Measurements from ENCODE around the gene SEMA6D. TPM values are rescaled to one million over a fixed set of nuclear protein-coding genes. Genes with fewer than 3 reads are reported as not detected.

SEMA6D gene
- total RNA-seq (2021; ENCODE audit: unreplicated experiment) (0.03 TPM), Bru-seq, nascent RNA (percentile 9 among the genes with signal in this experiment), BruChase-seq, experiment 1, labeled RNA remaining after a 2-hour chase (percentile 7 among the genes with signal in this experiment), BruChase-seq, experiment 2, labeled RNA remaining after a 6-hour chase (percentile 5 among the genes with signal in this experiment)
- polyA plus RNA-seq (2012; ENCODE audit: insufficient read length), result not detected
- long read RNA-seq, result 0 reads

DNA sequence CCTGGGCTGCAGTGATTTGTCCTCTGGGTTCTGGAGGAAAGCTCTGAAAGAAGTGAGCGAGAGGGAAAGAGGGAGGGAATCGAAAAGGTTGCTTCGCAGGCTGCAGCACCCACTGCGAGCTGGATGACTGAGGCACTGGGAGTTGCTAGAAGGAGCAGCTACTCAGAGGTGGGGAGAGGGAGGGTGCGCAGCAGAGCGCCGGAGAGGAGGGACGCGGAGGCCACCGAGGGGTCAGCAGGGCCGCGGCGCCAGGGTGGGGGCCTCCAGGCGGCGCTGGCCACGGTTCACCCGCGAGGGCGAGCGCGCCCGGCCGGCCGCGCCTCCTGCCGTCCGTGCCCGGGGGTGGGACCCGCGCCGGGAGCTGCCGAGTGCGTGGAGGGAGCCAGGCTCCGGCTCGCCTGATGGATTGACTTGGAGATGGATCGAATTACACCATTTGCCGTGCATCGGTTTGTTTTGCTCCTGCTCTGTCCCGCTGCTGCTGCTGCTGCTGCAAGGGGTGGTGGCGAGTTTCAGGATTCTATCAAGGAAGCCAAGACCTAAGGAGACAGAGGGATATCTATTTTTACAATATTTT is at the start of gene SEMA6D:
Gene SEMA6D, plus strand, starts transcription at position 470 of the 577 bp plus-strand sequence. CDS start 42,294 bp downstream, outside the sequence.
- Histone ChIP-seq H3K36me3 (ENCODE audit: control insufficient read depth, insufficient read depth, low read length) (no peaks in the 10 kb centered on the region), H3K4me1 (ENCODE audit: control insufficient read depth, insufficient read depth, low read length) (no peaks in the 10 kb centered on the region), H3K27ac (ENCODE audit: low read length) (no peak within 1 kb of the TSS), H3K4me3 (ENCODE audit: low read depth in 2 of 2, low read length in 2 of 2) (peak within 1 kb of the TSS; percentile 34 to 40), H3K27me3 (ENCODE audit: control insufficient read depth, insufficient read depth, low read length) (peaks cover 20% of the 10 kb centered on the region), H3K9me3 (ENCODE audit: control insufficient read depth, insufficient read depth, low read depth, low read length) (no peaks in the 10 kb centered on the region)
- TF ChIP-seq CTCF (IDR thresholded peaks at IDR 0.05), result peak; percentile 44
- no peak for TF ChIP-seq SIN3A (IDR thresholded peaks at IDR 0.05; ENCODE audit: borderline replicate concordance, insufficient read depth, low read depth, low read length)
- DNase-seq (ENCODE audit: low read depth, low spot score), result no peak
- no TSS peak for BruUV-seq (replicated peaks)
- intact Hi-C loops (cut with micrococcal nuclease; ENCODE audit: unreplicated experiment), result loop anchor here (10.0 kb wide), 1 partner anchor 268 kb away; no protein-coding TSS in a partner anchor
- in situ Hi-C loops (cut with HindIII; ENCODE audit: low pct_unique_long_range_greater_than_20kb, low sequenced_read_pairs), result no loop called here
- POLR2A ChIA-PET, result interaction anchor here (0.6 to 0.7 kb wide), 2 partner anchors 100 to 509 kb away, joined by 3 to 4 read pairs; no protein-coding TSS in a partner anchor
- CTCF ChIA-PET, result no interaction called here
- ATAC-seq, result peak; percentile 82

- Histone ChIP-seq H3K36me3 (ENCODE audit: control insufficient read depth, insufficient read depth, low read length) (no peaks in the 10 kb centered on the region; the same call in 1 of the 2 replicates), H3K4me3 (ENCODE audit: low read depth in 2 of 2, low read length in 2 of 2) (no peak overlapping the region), H3K4me1 (ENCODE audit: control insufficient read depth, insufficient read depth, low read length) (no peaks in the 10 kb centered on the region), H3K27me3 (ENCODE audit: control insufficient read depth, insufficient read depth, low read length) (no peaks in the 10 kb centered on the region; the same call in 1 of the 2 replicates), H3K9me3 (ENCODE audit: control insufficient read depth, insufficient read depth, low read depth, low read length) (no peaks in the 10 kb centered on the region), H3K27ac (ENCODE audit: low read length) (no peak overlapping the region)
- TF ChIP-seq, protein P1, sequence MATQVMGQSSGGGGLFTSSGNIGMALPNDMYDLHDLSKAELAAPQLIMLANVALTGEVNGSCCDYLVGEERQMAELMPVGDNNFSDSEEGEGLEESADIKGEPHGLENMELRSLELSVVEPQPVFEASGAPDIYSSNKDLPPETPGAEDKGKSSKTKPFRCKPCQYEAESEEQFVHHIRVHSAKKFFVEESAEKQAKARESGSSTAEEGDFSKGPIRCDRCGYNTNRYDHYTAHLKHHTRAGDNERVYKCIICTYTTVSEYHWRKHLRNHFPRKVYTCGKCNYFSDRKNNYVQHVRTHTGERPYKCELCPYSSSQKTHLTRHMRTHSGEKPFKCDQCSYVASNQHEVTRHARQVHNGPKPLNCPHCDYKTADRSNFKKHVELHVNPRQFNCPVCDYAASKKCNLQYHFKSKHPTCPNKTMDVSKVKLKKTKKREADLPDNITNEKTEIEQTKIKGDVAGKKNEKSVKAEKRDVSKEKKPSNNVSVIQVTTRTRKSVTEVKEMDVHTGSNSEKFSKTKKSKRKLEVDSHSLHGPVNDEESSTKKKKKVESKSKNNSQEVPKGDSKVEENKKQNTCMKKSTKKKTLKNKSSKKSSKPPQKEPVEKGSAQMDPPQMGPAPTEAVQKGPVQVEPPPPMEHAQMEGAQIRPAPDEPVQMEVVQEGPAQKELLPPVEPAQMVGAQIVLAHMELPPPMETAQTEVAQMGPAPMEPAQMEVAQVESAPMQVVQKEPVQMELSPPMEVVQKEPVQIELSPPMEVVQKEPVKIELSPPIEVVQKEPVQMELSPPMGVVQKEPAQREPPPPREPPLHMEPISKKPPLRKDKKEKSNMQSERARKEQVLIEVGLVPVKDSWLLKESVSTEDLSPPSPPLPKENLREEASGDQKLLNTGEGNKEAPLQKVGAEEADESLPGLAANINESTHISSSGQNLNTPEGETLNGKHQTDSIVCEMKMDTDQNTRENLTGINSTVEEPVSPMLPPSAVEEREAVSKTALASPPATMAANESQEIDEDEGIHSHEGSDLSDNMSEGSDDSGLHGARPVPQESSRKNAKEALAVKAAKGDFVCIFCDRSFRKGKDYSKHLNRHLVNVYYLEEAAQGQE (IDR thresholded peaks at IDR 0.05; ENCODE audit: insufficient read depth in 1 of 2, low read depth in 2 of 2, low read length in 1 of 2), result no peak
- TF ChIP-seq TCF7L2 (IDR thresholded peaks at IDR 0.05; ENCODE audit: low read depth, low read length) (no peak), POLR2AphosphoS5 (IDR thresholded peaks at IDR 0.05; ENCODE audit: low read depth, low read length) (no peak), SIN3A (IDR thresholded peaks at IDR 0.05; ENCODE audit: borderline replicate concordance, insufficient read depth, low read depth, low read length) (no peak), CTCF (IDR thresholded peaks at IDR 0.05) (no peak)
- in situ Hi-C loops (cut with HindIII; ENCODE audit: low pct_unique_long_range_greater_than_20kb, low sequenced_read_pairs), result no loop called here
- DNase-seq (ENCODE audit: low read depth, low spot score) (no peak), ATAC-seq (no peak)
- BruUV-seq (replicated peaks), result no TSS peak
- intact Hi-C loops (cut with micrococcal nuclease; ENCODE audit: unreplicated experiment), result no loop called here
- ChIA-PET CTCF (no interaction called here), POLR2A (no interaction called here)
Measured at GRCh38 chr15:47669221-47669620, 48.1 kb upstream of the SEMA6D start.

Measured in Panc1 (cell line).